ENCODE measurements around the gene SFRP5.

- TF ChIP-seq CTCF (IDR thresholded peaks at IDR 0.05) (no peak), POLR2AphosphoS5 (IDR thresholded peaks at IDR 0.05) (no peak), EP300 (IDR thresholded peaks at IDR 0.05) (no peak)
These were observed 18.1 kb upstream of the SFRP5 start for GRCh38 chr10:97789770-97790397.

Data from gastroesophageal sphincter (tissue), 3 donors.